HEK293 (cell line): ENCODE results near the gene NR2C2.
A peak's percentile ranks its signal among the peaks of the same experiment; 100 is the strongest.

Source experiments
- CTCF ChIA-PET: fragments of 350-600 bp; formaldehyde crosslinking; extraction: SDS; loops from one replicate; lab custom pipeline; 2021; ENCODE audit warnings: antibody characterized with exemption; lab: Yijun Ruan, JAX
- POLR2A ChIA-PET: fragments of 300-600 bp; formaldehyde crosslinking; extraction: SDS; loops from one replicate; lab custom pipeline; 2020; ENCODE audit warnings: antibody characterized with exemption, inconsistent platforms; lab: Yijun Ruan, JAX
- H3K27ac ChIP-seq: fragments of 200-500 bp; sonication (Bioruptor generic); 2 replicates; pipeline ENCODE4 v1.5.1; 2014; ENCODE audit warnings: low read depth, low read length, control low read depth, inconsistent platforms; ENCODE audit errors: extremely low read depth
- H3K36me3 ChIP-seq, 2 experiments: fragments of 200-500 bp in 1 of 2; sonication (Bioruptor generic) in 1 of 2; 1 replicate in 1 of 2; 2 replicates in 1 of 2; pipeline ENCODE4 v1.5.1; 2014 to 2017; ENCODE audit warnings: inconsistent platforms in 2 of 2, low read length in 2 of 2; ENCODE audit not compliant: control insufficient read depth in 2 of 2, insufficient read depth in 1 of 2
- H3K4me1 ChIP-seq: fragments of 200-500 bp; sonication (Bioruptor generic); 2 replicates; pipeline ENCODE4 v1.5.1; 2014; ENCODE audit warnings: mild to moderate bottlenecking, low read length, inconsistent platforms; ENCODE audit not compliant: control insufficient read depth, insufficient read depth
- H3K4me3 ChIP-seq: 2 replicates; pipeline ENCODE4 v1.5.1; 2011; ENCODE audit warnings: low read depth, mild to moderate bottlenecking, control low read depth, low read length, moderate library complexity
- H3K9me3 ChIP-seq: fragments of 200-500 bp; sonication (Bioruptor generic); 2 replicates; pipeline ENCODE4 v1.5.1; 2014; ENCODE audit warnings: low read depth, low read length, inconsistent platforms; ENCODE audit not compliant: control insufficient read depth, insufficient read depth
- GFI1B ChIP-seq: fragments of 450-650 bp; formaldehyde crosslinking; IDR thresholded peaks from 2 replicates; pipeline ENCODE4 v1.5.1; 2016; ENCODE audit warnings: missing biosample characterization, missing genetic modification characterization
- HOXD13 ChIP-seq: sonication (generic); formaldehyde crosslinking; IDR thresholded peaks from 2 replicates; pipeline ENCODE4 v1.8.0; 2022; ENCODE audit warnings: missing genetic modification reagents, borderline replicate concordance
- KLF8 ChIP-seq: fragments of 450-650 bp; formaldehyde crosslinking; IDR thresholded peaks from 2 replicates; pipeline ENCODE4 v1.5.1; 2016; ENCODE audit warnings: missing biosample characterization, missing genetic modification characterization
- OSR2 ChIP-seq: fragments of 450-650 bp; formaldehyde crosslinking; IDR thresholded peaks from 2 replicates; pipeline ENCODE4 v1.5.1; 2016; ENCODE audit warnings: missing biosample characterization, missing genetic modification characterization
- PRDM1 ChIP-seq: fragments of 450-650 bp; formaldehyde crosslinking; IDR thresholded peaks from 2 replicates; pipeline ENCODE4; 2016; ENCODE audit warnings: missing biosample characterization, missing genetic modification characterization
- SCRT1 ChIP-seq: fragments of 450-650 bp; formaldehyde crosslinking; IDR thresholded peaks from 2 replicates; pipeline ENCODE4 v1.5.1; 2016; ENCODE audit warnings: missing biosample characterization, missing genetic modification characterization, borderline replicate concordance
- ZBTB20 ChIP-seq: fragments of 450-650 bp; formaldehyde crosslinking; IDR thresholded peaks from 2 replicates; pipeline ENCODE4 v1.5.1; 2016; ENCODE audit warnings: missing biosample characterization, missing genetic modification characterization
- ZBTB8A ChIP-seq: fragments of 450-650 bp; formaldehyde crosslinking; IDR thresholded peaks from 2 replicates; pipeline ENCODE4 v1.5.1; 2016; ENCODE audit warnings: missing biosample characterization, missing genetic modification characterization
- ZFHX2 ChIP-seq: fragments of 450-650 bp; formaldehyde crosslinking; conservative IDR thresholded peaks from 2 replicates; pipeline ENCODE4 v1.5.1; 2016; ENCODE audit warnings: missing biosample characterization, missing genetic modification characterization
- ZFP3 ChIP-seq: fragments of 450-650 bp; formaldehyde crosslinking; IDR thresholded peaks from 2 replicates; pipeline ENCODE4 v1.5.1; 2016; ENCODE audit warnings: low read depth, missing biosample characterization, missing genetic modification characterization
- ZNF155 ChIP-seq: fragments of 450-650 bp; formaldehyde crosslinking; IDR thresholded peaks from 2 replicates; pipeline ENCODE4 v1.5.1; 2016; ENCODE audit warnings: missing biosample characterization, missing genetic modification characterization
- ZNF2 ChIP-seq: fragments of 450-650 bp; formaldehyde crosslinking; IDR thresholded peaks from 2 replicates; pipeline ENCODE4 v1.5.1; 2016; ENCODE audit warnings: missing biosample characterization, missing genetic modification characterization
- ZNF350 ChIP-seq: fragments of 450-650 bp; formaldehyde crosslinking; IDR thresholded peaks from 2 replicates; pipeline ENCODE4 v1.5.0; 2017; ENCODE audit warnings: missing biosample characterization, mild to moderate bottlenecking, missing genetic modification characterization
- ZNF433 ChIP-seq: fragments of 450-650 bp; formaldehyde crosslinking; IDR thresholded peaks from 2 replicates; pipeline ENCODE4 v1.5.1; 2016; ENCODE audit warnings: missing biosample characterization, missing genetic modification characterization, low read depth
- ZNF510 ChIP-seq: fragments of 450-650 bp; formaldehyde crosslinking; IDR thresholded peaks from 2 replicates; pipeline ENCODE4 v1.5.1; 2018; ENCODE audit warnings: mild to moderate bottlenecking, missing genetic modification characterization, missing biosample characterization; ENCODE audit not compliant: insufficient replicate concordance
- ZNF514 ChIP-seq: fragments of 450-650 bp; formaldehyde crosslinking; IDR thresholded peaks from 2 replicates; pipeline ENCODE4 v1.5.1; 2016; ENCODE audit warnings: missing biosample characterization, missing genetic modification characterization
- ZNF610 ChIP-seq: fragments of 450-650 bp; formaldehyde crosslinking; IDR thresholded peaks from 2 replicates; pipeline ENCODE4 v1.5.1; 2016; ENCODE audit warnings: missing biosample characterization, missing genetic modification characterization, borderline replicate concordance
- ZNF670 ChIP-seq: fragments of 450-650 bp; formaldehyde crosslinking; IDR thresholded peaks from 2 replicates; pipeline ENCODE4 v1.5.1; 2016; ENCODE audit warnings: missing biosample characterization, missing genetic modification characterization, low read depth
- ZNF785 ChIP-seq: fragments of 450-650 bp; formaldehyde crosslinking; IDR thresholded peaks from 2 replicates; pipeline ENCODE4 v1.5.1; 2016; ENCODE audit warnings: missing biosample characterization, missing genetic modification characterization
- TF ChIP-seq, protein P1 (sequence below): fragments of 450-650 bp; formaldehyde crosslinking; IDR thresholded peaks from 2 replicates; pipeline ENCODE4 v1.5.1; 2016; ENCODE audit warnings: missing biosample characterization, missing genetic modification characterization
- TF ChIP-seq, protein P2 (sequence below): fragments of 450-650 bp; formaldehyde crosslinking; IDR thresholded peaks from 2 replicates; pipeline ENCODE4 v1.5.1; 2017; ENCODE audit warnings: missing biosample characterization, missing genetic modification characterization
- TF ChIP-seq, protein P3 (sequence below): fragments of 450-650 bp; formaldehyde crosslinking; IDR thresholded peaks from 2 replicates; pipeline ENCODE4 v1.5.1; 2017; ENCODE audit warnings: missing biosample characterization, missing genetic modification characterization

Gene NR2C2

DNA sequence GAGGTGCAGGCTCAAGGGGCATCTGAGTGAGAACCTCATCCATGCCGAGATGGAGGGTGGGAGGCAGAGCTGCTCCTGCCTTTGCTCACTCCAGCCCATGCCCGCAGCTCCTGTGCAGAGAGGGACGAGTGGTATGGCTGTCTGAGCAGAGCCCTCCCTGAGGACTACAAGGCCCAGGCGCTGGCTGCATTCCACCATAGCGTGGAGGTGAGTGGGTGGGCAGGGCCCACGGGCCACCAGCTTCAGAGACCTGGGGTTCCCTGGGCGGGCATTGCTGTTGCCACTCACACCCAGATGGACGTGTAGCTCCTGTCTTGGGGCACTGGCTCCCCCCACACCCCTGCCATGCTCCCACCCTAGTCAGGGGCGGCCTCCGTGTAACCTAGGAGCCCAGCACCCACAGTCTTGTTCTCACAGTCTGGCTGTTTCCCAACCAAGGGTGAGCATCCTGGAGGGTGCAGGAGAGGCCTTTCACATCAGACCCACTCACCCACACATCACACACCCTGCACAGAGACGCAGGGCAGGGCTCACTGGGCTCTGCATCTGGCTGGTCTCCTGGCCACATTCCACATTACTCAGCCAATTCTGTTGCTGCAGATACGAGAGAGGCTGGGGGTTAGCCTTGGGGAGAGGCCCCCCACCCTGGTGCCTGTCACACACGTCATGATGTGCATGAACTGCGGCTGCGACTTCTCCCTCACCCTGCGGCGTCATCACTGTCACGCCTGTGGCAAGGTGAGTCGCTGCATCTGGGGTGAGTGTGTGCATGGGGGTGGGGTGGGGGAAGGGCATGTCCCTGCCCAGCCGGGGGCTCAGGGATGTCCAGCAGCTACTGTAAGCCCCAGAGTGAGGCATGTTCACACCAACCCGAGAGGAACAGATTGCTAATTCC, 25.3 kb upstream of the NR2C2 start:
- peak; percentile 32 for TF ChIP-seq ZFHX2 (tag by site-specific recombination)
- TF ChIP-seq, protein P1, sequence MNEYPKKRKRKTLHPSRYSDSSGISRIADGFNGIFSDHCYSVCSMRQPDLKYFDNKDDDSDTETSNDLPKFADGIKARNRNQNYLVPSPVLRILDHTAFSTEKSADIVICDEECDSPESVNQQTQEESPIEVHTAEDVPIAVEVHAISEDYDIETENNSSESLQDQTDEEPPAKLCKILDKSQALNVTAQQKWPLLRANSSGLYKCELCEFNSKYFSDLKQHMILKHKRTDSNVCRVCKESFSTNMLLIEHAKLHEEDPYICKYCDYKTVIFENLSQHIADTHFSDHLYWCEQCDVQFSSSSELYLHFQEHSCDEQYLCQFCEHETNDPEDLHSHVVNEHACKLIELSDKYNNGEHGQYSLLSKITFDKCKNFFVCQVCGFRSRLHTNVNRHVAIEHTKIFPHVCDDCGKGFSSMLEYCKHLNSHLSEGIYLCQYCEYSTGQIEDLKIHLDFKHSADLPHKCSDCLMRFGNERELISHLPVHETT (tag by site-specific recombination) = no peak
- TF ChIP-seq ZNF2 (tag by site-specific recombination) = no peak
- no peak for TF ChIP-seq PRDM1 (tag by site-specific recombination)
- no peak for TF ChIP-seq ZNF785 (tag by site-specific recombination)
- no peak for TF ChIP-seq KLF8 (tag by site-specific recombination)
- TF ChIP-seq GFI1B (tag by site-specific recombination) = no peak
- no peak for TF ChIP-seq ZBTB8A
- H3K27ac ChIP-seq = no peak overlapping the region
- CTCF ChIA-PET = interaction anchor here (0.5 to 5.5 kb wide), 45 partner anchors 10 to 1586 kb away, joined by 3 to 91 read pairs (median 4); partner anchors contain the start of gene C3orf20
- no peaks in the 10 kb centered on the region for H3K36me3 ChIP-seq
- H3K4me1 ChIP-seq = no peaks in the 10 kb centered on the region
- no peak overlapping the region for H3K4me3 ChIP-seq
- no peaks in the 10 kb centered on the region for H3K9me3 ChIP-seq
- POLR2A ChIA-PET = interaction anchor here (1.0 kb wide), 1 partner anchor 129 kb away, joined by 3 read pairs; no protein-coding TSS in a partner anchor

DNA sequence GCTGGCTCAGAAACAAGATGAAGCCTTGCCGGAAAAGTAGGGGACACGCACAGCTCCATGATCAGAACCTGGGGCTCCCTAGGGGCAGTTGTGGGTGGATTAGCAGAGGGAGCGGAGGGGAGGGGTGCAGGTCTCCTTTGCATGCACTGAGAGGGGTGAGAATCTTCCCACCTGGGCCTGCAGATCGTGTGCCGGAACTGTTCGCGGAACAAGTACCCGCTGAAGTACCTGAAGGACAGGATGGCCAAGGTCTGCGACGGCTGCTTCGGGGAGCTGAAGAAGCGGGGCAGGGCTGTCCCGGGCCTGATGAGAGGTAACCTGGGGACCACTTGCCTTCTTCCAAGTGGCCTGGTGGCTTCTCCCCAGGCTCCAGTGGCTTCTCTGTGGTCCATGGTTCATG, 24.5 kb upstream of the NR2C2 start:
- POLR2A ChIA-PET = no interaction called here
- Histone ChIP-seq H3K36me3 (no peaks in the 10 kb centered on the region), H3K4me1 (no peaks in the 10 kb centered on the region), H3K27ac (no peak overlapping the region), H3K4me3 (no peak overlapping the region), H3K9me3 (no peaks in the 10 kb centered on the region)
- TF ChIP-seq ZBTB20 (no peak), ZNF610 (tag by site-specific recombination) (no peak), ZNF670 (tag by site-specific recombination) (no peak), ZNF510 (tag by site-specific recombination) (no peak), HOXD13 (CRISPR knock-in tag) (no peak), ZNF155 (tag by site-specific recombination) (no peak), ZNF433 (tag by site-specific recombination) (no peak), ZNF350 (tag by site-specific recombination) (no peak), ZNF514 (no peak), ZFP3 (no peak), SCRT1 (tag by site-specific recombination) (no peak), OSR2 (no peak)
- TF ChIP-seq, protein P2, sequence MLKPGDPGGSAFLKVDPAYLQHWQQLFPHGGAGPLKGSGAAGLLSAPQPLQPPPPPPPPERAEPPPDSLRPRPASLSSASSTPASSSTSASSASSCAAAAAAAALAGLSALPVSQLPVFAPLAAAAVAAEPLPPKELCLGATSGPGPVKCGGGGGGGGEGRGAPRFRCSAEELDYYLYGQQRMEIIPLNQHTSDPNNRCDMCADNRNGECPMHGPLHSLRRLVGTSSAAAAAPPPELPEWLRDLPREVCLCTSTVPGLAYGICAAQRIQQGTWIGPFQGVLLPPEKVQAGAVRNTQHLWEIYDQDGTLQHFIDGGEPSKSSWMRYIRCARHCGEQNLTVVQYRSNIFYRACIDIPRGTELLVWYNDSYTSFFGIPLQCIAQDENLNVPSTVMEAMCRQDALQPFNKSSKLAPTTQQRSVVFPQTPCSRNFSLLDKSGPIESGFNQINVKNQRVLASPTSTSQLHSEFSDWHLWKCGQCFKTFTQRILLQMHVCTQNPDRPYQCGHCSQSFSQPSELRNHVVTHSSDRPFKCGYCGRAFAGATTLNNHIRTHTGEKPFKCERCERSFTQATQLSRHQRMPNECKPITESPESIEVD (tag by site-specific recombination) = no peak
- TF ChIP-seq, protein P3, sequence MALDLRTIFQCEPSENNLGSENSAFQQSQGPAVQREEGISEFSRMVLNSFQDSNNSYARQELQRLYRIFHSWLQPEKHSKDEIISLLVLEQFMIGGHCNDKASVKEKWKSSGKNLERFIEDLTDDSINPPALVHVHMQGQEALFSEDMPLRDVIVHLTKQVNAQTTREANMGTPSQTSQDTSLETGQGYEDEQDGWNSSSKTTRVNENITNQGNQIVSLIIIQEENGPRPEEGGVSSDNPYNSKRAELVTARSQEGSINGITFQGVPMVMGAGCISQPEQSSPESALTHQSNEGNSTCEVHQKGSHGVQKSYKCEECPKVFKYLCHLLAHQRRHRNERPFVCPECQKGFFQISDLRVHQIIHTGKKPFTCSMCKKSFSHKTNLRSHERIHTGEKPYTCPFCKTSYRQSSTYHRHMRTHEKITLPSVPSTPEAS = no peak
- CTCF ChIA-PET = interaction anchor here (0.6 to 5.5 kb wide), 7 partner anchors 10 to 1586 kb away, joined by 3 to 91 read pairs (median 3); no protein-coding TSS in a partner anchor
